Measurements from ENCODE around the gene COA1. TPM values are rescaled to one million over a fixed set of nuclear protein-coding genes. Genes with fewer than 3 reads are reported as not detected.

The COA1 gene
- total and polyA plus RNA-seq, 2 experiments from 2014 or later, result 53.4 to 59.5 TPM

DNA sequence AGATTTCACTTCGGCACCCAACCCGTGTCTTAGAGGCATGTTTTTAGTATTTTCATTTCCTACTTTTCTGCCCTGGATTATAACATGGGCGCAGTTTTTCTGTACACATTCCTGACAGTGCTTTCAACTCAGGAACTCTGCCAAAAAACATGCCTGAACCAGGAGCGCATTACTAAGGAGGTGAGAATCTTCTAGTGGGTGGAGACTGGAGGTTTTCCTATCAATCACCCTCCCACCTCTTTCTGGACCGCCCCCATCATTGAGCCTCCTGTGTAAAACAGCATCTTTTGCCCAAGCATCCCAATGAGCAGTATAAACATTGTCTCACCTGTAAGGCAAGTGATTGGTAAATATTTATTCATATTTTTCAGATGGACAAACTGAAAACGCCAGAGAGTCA, 93.2 kb downstream of the COA1 start:
- H3K9me3 ChIP-seq (ENCODE audit: low read depth), result no peaks in the 10 kb centered on the region
- peaks cover 98% of the 10 kb centered on the region for H3K79me2 ChIP-seq (ENCODE audit: insufficient read depth)
- H2AFZ ChIP-seq, result no peak overlapping the region
- H3K4me1 ChIP-seq (ENCODE audit: insufficient read depth), result peaks cover 51% of the 10 kb centered on the region
- no peak overlapping the region for H3K4me2 ChIP-seq (ENCODE audit: unreplicated experiment)
- no peak overlapping the region for H3K4me3 ChIP-seq
- peaks cover 91% of the 10 kb centered on the region for H3F3A ChIP-seq (ENCODE audit: insufficient read depth)
- H4K20me1 ChIP-seq (ENCODE audit: insufficient read depth), result no peaks in the 10 kb centered on the region
- no peaks in the 10 kb centered on the region for H3K9me2 ChIP-seq (ENCODE audit: insufficient read depth)
- peak; percentile 50 for DNase-seq
- H3K36me3 ChIP-seq (ENCODE audit: low read depth), result peaks cover 71% of the 10 kb centered on the region
- H3K27me3 ChIP-seq (replicated peaks; ENCODE audit: insufficient read depth), result no peaks in the 10 kb centered on the region
- in situ Hi-C loops (cut with MboI), result no loop called here
- no peak overlapping the region for H3K9ac ChIP-seq
- peak overlapping the region; percentile 82; the same call in 1 of the 2 replicates for H3K27ac ChIP-seq
- 88 to 91% methylated on average over 6 of the region's 6 CpGs for WGBS, 2 experiments (ENCODE audit: low coverage in 1 of 2, low lambda C conversion rate in 2 of 2, missing lambda C conversion rate in 2 of 2)
- TF ChIP-seq EZH2phosphoT487 (IDR thresholded peaks at IDR 0.05; ENCODE audit: insufficient read depth, low read depth) (no peak), EZH2 (IDR thresholded peaks at IDR 0.05; ENCODE audit: insufficient read depth, poor library complexity, severe bottlenecking) (no peak)

DNA sequence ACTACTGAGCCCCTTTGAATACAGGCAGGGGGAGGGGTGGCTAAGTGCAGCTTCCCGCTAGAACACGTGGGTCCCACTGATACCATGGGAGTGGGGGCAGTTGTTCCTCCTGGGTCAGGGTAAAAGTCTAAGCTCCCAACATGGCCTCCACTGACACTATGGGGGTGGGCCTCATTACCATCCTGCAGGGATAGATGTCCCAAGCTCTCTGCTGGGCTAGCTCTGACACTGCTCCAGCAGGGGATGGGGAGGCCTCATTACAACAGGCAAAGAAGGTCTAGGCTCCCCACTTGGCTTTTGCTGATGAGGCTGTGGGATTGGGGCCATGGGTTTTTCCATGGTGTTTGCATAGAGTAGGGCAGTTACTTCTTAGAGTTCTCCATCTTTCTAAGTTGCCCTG, 94.9 kb downstream of the COA1 start:
- no peak overlapping the region for H3K27ac ChIP-seq
- no peaks in the 10 kb centered on the region for H3K27me3 ChIP-seq (replicated peaks; ENCODE audit: insufficient read depth)
- no peak overlapping the region for H3K4me2 ChIP-seq (ENCODE audit: unreplicated experiment)
- H3K4me3 ChIP-seq, result no peak overlapping the region
- 100% methylated on average over 2 of the region's 2 CpGs for WGBS, 2 experiments (ENCODE audit: low coverage in 1 of 2, low lambda C conversion rate in 2 of 2, missing lambda C conversion rate in 2 of 2)
- no peak overlapping the region for H3K9ac ChIP-seq
- H3K4me1 ChIP-seq (ENCODE audit: insufficient read depth), result peaks cover 36% of the 10 kb centered on the region
- H3K9me2 ChIP-seq (ENCODE audit: insufficient read depth), result no peaks in the 10 kb centered on the region
- H3F3A ChIP-seq (ENCODE audit: insufficient read depth), result peaks cover 89% of the 10 kb centered on the region
- peaks cover 76% of the 10 kb centered on the region for H3K36me3 ChIP-seq (ENCODE audit: low read depth)
- no peaks in the 10 kb centered on the region for H3K9me3 ChIP-seq (ENCODE audit: low read depth)
- DNase-seq, result no peak
- no peaks in the 10 kb centered on the region for H4K20me1 ChIP-seq (ENCODE audit: insufficient read depth)
- peaks cover 100% of the 10 kb centered on the region for H3K79me2 ChIP-seq (ENCODE audit: insufficient read depth)
- in situ Hi-C loops (cut with MboI), result no loop called here
- TF ChIP-seq EZH2 (IDR thresholded peaks at IDR 0.05; ENCODE audit: insufficient read depth, poor library complexity, severe bottlenecking) (no peak), EZH2phosphoT487 (IDR thresholded peaks at IDR 0.05; ENCODE audit: insufficient read depth, low read depth) (no peak)
- H2AFZ ChIP-seq, result no peak overlapping the region

DNA sequence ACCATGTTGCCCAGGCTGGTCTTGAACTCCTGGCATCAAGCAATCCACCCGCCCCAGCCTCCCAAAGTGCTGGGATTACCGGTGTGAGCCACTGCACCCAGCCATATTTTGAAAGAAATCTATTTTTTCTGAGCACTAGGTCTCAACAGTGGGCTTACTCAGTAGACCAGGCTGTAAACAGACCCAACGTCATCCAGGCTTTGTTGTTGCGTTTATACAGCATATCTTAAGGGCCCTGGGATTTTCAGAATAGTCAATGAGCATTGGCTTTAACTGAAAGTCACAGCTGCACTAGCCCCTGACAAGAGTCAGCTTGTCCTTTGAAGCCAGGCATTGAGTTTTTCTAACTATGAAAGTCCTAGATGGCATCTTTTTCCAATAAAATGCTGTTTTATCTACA, 96.6 kb downstream of the COA1 start:
- no peak for DNase-seq
- TF ChIP-seq EZH2phosphoT487 (IDR thresholded peaks at IDR 0.05; ENCODE audit: insufficient read depth, low read depth), result no peak
- no peak for TF ChIP-seq EZH2 (IDR thresholded peaks at IDR 0.05; ENCODE audit: insufficient read depth, poor library complexity, severe bottlenecking)
- Histone ChIP-seq H3K4me2 (ENCODE audit: unreplicated experiment) (no peak overlapping the region), H2AFZ (no peak overlapping the region), H4K20me1 (ENCODE audit: insufficient read depth) (no peaks in the 10 kb centered on the region), H3K79me2 (ENCODE audit: insufficient read depth) (peaks cover 100% of the 10 kb centered on the region), H3K4me3 (no peak overlapping the region), H3K27ac (no peak overlapping the region), H3K4me1 (ENCODE audit: insufficient read depth) (peaks cover 22% of the 10 kb centered on the region), H3F3A (ENCODE audit: insufficient read depth) (peaks cover 91% of the 10 kb centered on the region), H3K27me3 (replicated peaks; ENCODE audit: insufficient read depth) (no peaks in the 10 kb centered on the region), H3K9me2 (ENCODE audit: insufficient read depth) (no peaks in the 10 kb centered on the region), H3K9me3 (ENCODE audit: low read depth) (no peaks in the 10 kb centered on the region), H3K36me3 (ENCODE audit: low read depth) (peaks cover 75% of the 10 kb centered on the region), H3K9ac (no peak overlapping the region)
- 89 to 91% methylated on average over 4 of the region's 4 CpGs for WGBS, 2 experiments (ENCODE audit: low coverage in 1 of 2, low lambda C conversion rate in 2 of 2, missing lambda C conversion rate in 2 of 2)
- in situ Hi-C loops (cut with MboI), result no loop called here

DNA sequence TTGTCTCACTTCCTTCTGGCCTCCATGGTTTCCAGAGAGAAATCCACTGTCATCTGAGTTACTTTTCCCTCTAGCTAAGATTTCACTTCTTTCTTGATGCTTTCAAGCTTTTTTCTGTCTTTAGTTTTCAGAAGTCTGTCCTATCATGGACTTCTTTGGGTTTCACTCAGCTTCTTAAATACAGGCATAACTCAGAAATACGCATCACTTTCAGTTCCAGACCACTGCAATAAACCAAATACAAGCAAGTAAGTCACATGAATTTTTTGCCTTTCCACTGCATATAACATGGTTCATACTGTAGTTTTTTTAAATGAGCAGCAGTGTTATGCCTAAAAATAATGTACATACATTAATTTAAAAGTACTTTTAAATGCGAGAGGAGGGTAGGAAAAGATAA, 97.8 kb downstream of the COA1 start:
- no peak for TF ChIP-seq EZH2 (IDR thresholded peaks at IDR 0.05; ENCODE audit: insufficient read depth, poor library complexity, severe bottlenecking)
- TF ChIP-seq EZH2phosphoT487 (IDR thresholded peaks at IDR 0.05; ENCODE audit: insufficient read depth, low read depth), result no peak
- H3K4me2 ChIP-seq (ENCODE audit: unreplicated experiment), result no peak overlapping the region
- peaks cover 78% of the 10 kb centered on the region for H3K36me3 ChIP-seq (ENCODE audit: low read depth)

DNA sequence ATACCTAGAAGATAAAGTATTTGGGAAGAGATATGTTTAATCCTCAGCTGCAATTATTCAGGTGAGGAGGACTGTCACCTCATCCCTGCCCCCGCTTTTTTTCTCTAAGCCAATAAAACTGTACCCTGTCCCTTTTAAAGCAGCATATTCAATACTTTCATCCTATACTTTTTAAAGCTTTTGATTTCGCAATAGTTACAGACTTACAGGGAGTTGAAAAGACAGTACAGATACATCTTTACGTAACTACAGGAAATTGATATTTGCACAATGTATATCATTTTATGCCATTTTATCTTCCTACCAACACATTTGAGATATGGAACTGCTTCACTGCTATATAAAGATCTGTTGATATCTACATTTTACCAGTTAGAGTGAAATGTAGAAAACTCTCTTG, 98.8 kb downstream of the COA1 start:
- WGBS, 2 experiments (ENCODE audit: low coverage in 1 of 2, low lambda C conversion rate in 2 of 2, missing lambda C conversion rate in 2 of 2), result 81% methylated on average over 3 of the region's 3 CpGs
- Histone ChIP-seq H3K4me3 (no peak overlapping the region), H3K4me1 (ENCODE audit: insufficient read depth) (0 out of 2 replicates have a peak, but pooled peaks cover under 1% of the 10 kb centered on the region), H4K20me1 (ENCODE audit: insufficient read depth) (no peaks in the 10 kb centered on the region), H3K27me3 (replicated peaks; ENCODE audit: insufficient read depth) (no peaks in the 10 kb centered on the region), H3F3A (ENCODE audit: insufficient read depth) (peaks cover 88% of the 10 kb centered on the region), H3K9ac (no peak overlapping the region), H3K9me3 (ENCODE audit: low read depth) (no peaks in the 10 kb centered on the region), H3K4me2 (ENCODE audit: unreplicated experiment) (no peak overlapping the region), H3K27ac (no peak overlapping the region), H3K36me3 (ENCODE audit: low read depth) (peaks cover 79% of the 10 kb centered on the region), H3K79me2 (ENCODE audit: insufficient read depth) (peaks cover 100% of the 10 kb centered on the region), H3K9me2 (ENCODE audit: insufficient read depth) (no peaks in the 10 kb centered on the region), H2AFZ (no peak overlapping the region)
- TF ChIP-seq EZH2phosphoT487 (IDR thresholded peaks at IDR 0.05; ENCODE audit: insufficient read depth, low read depth) (no peak), EZH2 (IDR thresholded peaks at IDR 0.05; ENCODE audit: insufficient read depth, poor library complexity, severe bottlenecking) (no peak)
- in situ Hi-C loops (cut with MboI), result no loop called here
- no peak for DNase-seq

More for the DNA sequence above, 97.8 kb downstream of the COA1 start:
- in situ Hi-C loops (cut with MboI), result no loop called here
- 96% methylated on average over 2 of the region's 2 CpGs for WGBS, 2 experiments (ENCODE audit: low coverage in 1 of 2, low lambda C conversion rate in 2 of 2, missing lambda C conversion rate in 2 of 2)
- Histone ChIP-seq H3K9me2 (ENCODE audit: insufficient read depth) (no peaks in the 10 kb centered on the region), H3F3A (ENCODE audit: insufficient read depth) (peaks cover 90% of the 10 kb centered on the region), H3K27me3 (replicated peaks; ENCODE audit: insufficient read depth) (no peaks in the 10 kb centered on the region), H3K79me2 (ENCODE audit: insufficient read depth) (peaks cover 100% of the 10 kb centered on the region), H3K9me3 (ENCODE audit: low read depth) (no peaks in the 10 kb centered on the region), H4K20me1 (ENCODE audit: insufficient read depth) (no peaks in the 10 kb centered on the region), H3K4me3 (no peak overlapping the region), H3K9ac (no peak overlapping the region), H3K27ac (0 out of 2 replicates have a peak overlapping the region, but pooled peaks have one; percentile 3), H2AFZ (no peak overlapping the region), H3K4me1 (ENCODE audit: insufficient read depth) (peaks cover 10% of the 10 kb centered on the region)
- DNase-seq, result no peak
